OCI-LY1 (cell line): ENCODE measurements around the gene RABGEF1.

Experiments
- CTCF ChIP-seq: fragments of 200-600 bp; sonication (generic), shearing (Covaris generic); IDR thresholded peaks from 2 replicates; pipeline ENCODE4 v1.5.1; 2017; ENCODE audit warnings: mild to moderate bottlenecking, antibody characterized with exemption, low read length, moderate library complexity, mixed read lengths
- EZH2 ChIP-seq: fragments of 200-600 bp; sonication (generic), shearing (Covaris generic); IDR thresholded peaks from 2 replicates; pipeline ENCODE4 v1.8.0; 2017; ENCODE audit warnings: borderline replicate concordance, mixed run types, mild to moderate bottlenecking, antibody characterized with exemption, low read length, moderate library complexity, mixed read lengths

GRCh38 chr7:66734006-66734405 is 6.5 kb upstream of the RABGEF1 start:
- TF ChIP-seq CTCF (no peak), EZH2 (no peak)
